Panc1 (cell line): Measurements from ENCODE around the gene MSGN1.

Experiments used
- CTCF ChIP-seq: fragments of 450-650 bp; IDR thresholded peaks from 2 replicates; pipeline ENCODE4 v1.5.1; 2017; ENCODE audit warnings: mild to moderate bottlenecking
- POLR2AphosphoS5 ChIP-seq: IDR thresholded peaks from 2 replicates; pipeline ENCODE4 v1.6.1; 2012; ENCODE audit warnings: mild to moderate bottlenecking, low read depth, low read length, moderate library complexity
- TCF7L2 ChIP-seq: IDR thresholded peaks from 2 replicates; pipeline ENCODE4 v1.6.1; 2011; ENCODE audit warnings: mild to moderate bottlenecking, low read depth, low read length, inconsistent platforms

- no peak for TF ChIP-seq POLR2AphosphoS5
- no peak for TF ChIP-seq CTCF
- TF ChIP-seq TCF7L2: no peak
These were observed 33.0 kb downstream of the MSGN1 start for GRCh38 chr2:17849275-17849674.
